Melanocyte of skin (primary cell): Measurements from ENCODE around the gene ATG13. TPM values are rescaled to one million over a fixed set of nuclear protein-coding genes. Genes with fewer than 3 reads are reported as not detected.

Source experiments
- total RNA-seq, 2 donors: library from RNA; depleted of rRNA; stranded (reverse); fragments of >200 nt; gene quantifications; 2 replicates each; pipeline ENCODE4 v1.2.3, GENCODE V29; 2012

The ATG13 gene
- total RNA-seq: 10 to 100 TPM; 39.3 to 52.3 TPM

GRCh38 chr11:46617134-46617971 lies at the start of gene ATG13, which contains the start of gene HARBI1:
Gene ATG13, plus strand, starts transcription at chr11:46617553. Its CDS starts 26,739 bp downstream, at chr11:46644292.
Gene HARBI1, minus strand, starts transcription at chr11:46617227. Its CDS starts 990 bp downstream, at chr11:46616237.

GRCh38 chr11:46593550-46594373 lies 23.6 kb upstream of the ATG13 start, which contains the start of gene AMBRA1:
Gene AMBRA1, minus strand, starts transcription at chr11:46594023. Its CDS starts 45,643 bp downstream, at chr11:46548380.

GRCh38 chr11:46700241-46701077 lies 83.1 kb downstream of the ATG13 start, which contains the start of the genes ARHGAP1 and ZNF408:
Gene ARHGAP1, minus strand, starts transcription at chr11:46700619. Its CDS starts 4,512 bp downstream, at chr11:46696107.
Gene ZNF408, plus strand, starts transcription at chr11:46701031. Its CDS starts 17 bp downstream, at chr11:46701048.

GRCh38 chr11:46719048-46719542 lies 101.7 kb downstream of the ATG13 start, which contains the start of gene F2:
Gene F2, plus strand, starts transcription at chr11:46719213. Its CDS starts 23 bp downstream, at chr11:46719236.

Other genes with a start within 250 kb of the ATG13 start
- gene MDK, start 235.9 kb upstream of the ATG13 start, total RNA-seq: 10 to 100 TPM in 1 of 2 donors, 1 to 10 TPM in 1; 5.0 to 15.8 TPM
- under 1 TPM; 0.33 to 0.34 TPM for gene CHRM4, start 225.8 kb upstream of the ATG13 start, total RNA-seq
- gene AMBRA1, start 23.5 kb upstream of the ATG13 start, total RNA-seq: 10 to 100 TPM; 42.0 to 47.6 TPM
- gene HARBI1, start 326 bp upstream of the ATG13 start, total RNA-seq: 1 to 10 TPM; 5.7 to 7.2 TPM
- 10 to 100 TPM; 28.3 to 34.1 TPM for gene ARHGAP1, start 83.1 kb downstream of the ATG13 start, total RNA-seq
- gene ZNF408, start 83.5 kb downstream of the ATG13 start, total RNA-seq: 1 to 10 TPM; 6.2 to 8.3 TPM
- not detected for gene F2, start 101.7 kb downstream of the ATG13 start, total RNA-seq
- gene CKAP5, start 228.7 kb downstream of the ATG13 start, total RNA-seq: 10 to 100 TPM; 73.0 to 95.6 TPM